SK-N-SH treated with all-trans-retinoic acid at 6 μM for 48 hours (cell line): ENCODE results near the gene ADAMTS2.

ENCODE experiments used
- ATAC-seq: fragments of 200-7000 bp; cut with Tn5 transposase; 3 replicates; pipeline ENCODE4 v1.9.1; 2020; ENCODE audit warnings: mild to moderate bottlenecking, moderate library complexity
- BACH2 ChIP-seq: fragments of 250-450 bp; sonication (Bioruptor Pico); IDR thresholded peaks from 2 replicates; pipeline ENCODE4 v1.9.0; 2021; ENCODE audit warnings: mild to moderate bottlenecking, borderline replicate concordance
- CSDC2 ChIP-seq: fragments of 250-450 bp; sonication (Bioruptor Pico); IDR thresholded peaks from 2 replicates; pipeline ENCODE4 v1.5.0; 2020; ENCODE audit warnings: mild to moderate bottlenecking, moderate library complexity
- ESRRG ChIP-seq: fragments of 250-450 bp; sonication (Bioruptor Pico); IDR thresholded peaks from 2 replicates; pipeline ENCODE4 v1.6.1; 2021; ENCODE audit warnings: mild to moderate bottlenecking
- GLIS3 ChIP-seq: fragments of 250-450 bp; sonication (Bioruptor Pico); IDR thresholded peaks from 2 replicates; pipeline ENCODE4 v1.5.0; 2020; ENCODE audit warnings: mild to moderate bottlenecking, moderate library complexity
- ISL1 ChIP-seq: fragments of 250-450 bp; sonication (Bioruptor Pico); IDR thresholded peaks from 2 replicates; pipeline ENCODE4 v2.1.2; 2022; ENCODE audit warnings: mild to moderate bottlenecking, moderate library complexity
- OSR1 ChIP-seq: fragments of 250-450 bp; sonication (Bioruptor Pico); IDR thresholded peaks from 2 replicates; pipeline ENCODE4 v1.8.0; 2022; ENCODE audit warnings: moderate library complexity, mild to moderate bottlenecking, inconsistent platforms
- PPARA ChIP-seq: fragments of 250-450 bp; sonication (Bioruptor Pico); IDR thresholded peaks from 2 replicates; pipeline ENCODE4 v1.5.0; 2020; ENCODE audit warnings: mild to moderate bottlenecking, borderline replicate concordance
- SNAI2 ChIP-seq: fragments of 250-450 bp; sonication (Bioruptor Pico); IDR thresholded peaks from 2 replicates; pipeline ENCODE4 v1.5.0; 2020; ENCODE audit warnings: mild to moderate bottlenecking, moderate library complexity
- TCF4 ChIP-seq: fragments of 250-450 bp; sonication (Bioruptor Pico); IDR thresholded peaks from 2 replicates; pipeline ENCODE4 v1.8.0; 2021; ENCODE audit warnings: mild to moderate bottlenecking, moderate library complexity, borderline replicate concordance
- TOX ChIP-seq: fragments of 250-450 bp; sonication (Bioruptor Pico); IDR thresholded peaks from 2 replicates; pipeline ENCODE4 v1.8.0; 2021; ENCODE audit warnings: mild to moderate bottlenecking, moderate library complexity, borderline replicate concordance
- ZC3H10 ChIP-seq: fragments of 250-450 bp; sonication (Bioruptor Pico); IDR thresholded peaks from 2 replicates; pipeline ENCODE4 v1.5.1; 2021; ENCODE audit warnings: mild to moderate bottlenecking, moderate library complexity
- ZFP3 ChIP-seq: fragments of 250-450 bp; sonication (Bioruptor Pico); IDR thresholded peaks from 2 replicates; pipeline ENCODE4 v1.5.0; 2020; ENCODE audit warnings: mild to moderate bottlenecking, moderate library complexity
- ZFP30 ChIP-seq: fragments of 450-650 bp; formaldehyde crosslinking; IDR thresholded peaks from 2 replicates; pipeline ENCODE4 v1.5.0; 2022; ENCODE audit warnings: mild to moderate bottlenecking, moderate library complexity
- ZNF8 ChIP-seq: fragments of 450-650 bp; formaldehyde crosslinking; IDR thresholded peaks from 2 replicates; pipeline ENCODE4 v1.5.0; 2020; ENCODE audit warnings: mild to moderate bottlenecking, moderate library complexity
- TF ChIP-seq, protein P1 (sequence below): fragments of 250-450 bp; sonication (Bioruptor Pico); IDR thresholded peaks from 2 replicates; pipeline ENCODE4 v1.5.1; 2021; ENCODE audit warnings: mild to moderate bottlenecking, moderate library complexity
- TF ChIP-seq, protein P2 (sequence below): fragments of 250-450 bp; sonication (Bioruptor Pico); IDR thresholded peaks from 2 replicates; pipeline ENCODE4 v1.5.0; 2020; ENCODE audit warnings: mild to moderate bottlenecking, moderate library complexity
- TF ChIP-seq, protein P3 (sequence below): fragments of 250-450 bp; sonication (Bioruptor Pico); IDR thresholded peaks from 2 replicates; pipeline ENCODE4 v1.8.0; 2021; ENCODE audit warnings: low read depth, mild to moderate bottlenecking, moderate library complexity, borderline replicate concordance
- TF ChIP-seq, protein P4 (sequence below): fragments of 250-450 bp; sonication (Bioruptor Pico); IDR thresholded peaks from 2 replicates; pipeline ENCODE4 v1.8.0; 2020; ENCODE audit warnings: mild to moderate bottlenecking, moderate library complexity, borderline replicate concordance

ADAMTS2 gene

DNA sequence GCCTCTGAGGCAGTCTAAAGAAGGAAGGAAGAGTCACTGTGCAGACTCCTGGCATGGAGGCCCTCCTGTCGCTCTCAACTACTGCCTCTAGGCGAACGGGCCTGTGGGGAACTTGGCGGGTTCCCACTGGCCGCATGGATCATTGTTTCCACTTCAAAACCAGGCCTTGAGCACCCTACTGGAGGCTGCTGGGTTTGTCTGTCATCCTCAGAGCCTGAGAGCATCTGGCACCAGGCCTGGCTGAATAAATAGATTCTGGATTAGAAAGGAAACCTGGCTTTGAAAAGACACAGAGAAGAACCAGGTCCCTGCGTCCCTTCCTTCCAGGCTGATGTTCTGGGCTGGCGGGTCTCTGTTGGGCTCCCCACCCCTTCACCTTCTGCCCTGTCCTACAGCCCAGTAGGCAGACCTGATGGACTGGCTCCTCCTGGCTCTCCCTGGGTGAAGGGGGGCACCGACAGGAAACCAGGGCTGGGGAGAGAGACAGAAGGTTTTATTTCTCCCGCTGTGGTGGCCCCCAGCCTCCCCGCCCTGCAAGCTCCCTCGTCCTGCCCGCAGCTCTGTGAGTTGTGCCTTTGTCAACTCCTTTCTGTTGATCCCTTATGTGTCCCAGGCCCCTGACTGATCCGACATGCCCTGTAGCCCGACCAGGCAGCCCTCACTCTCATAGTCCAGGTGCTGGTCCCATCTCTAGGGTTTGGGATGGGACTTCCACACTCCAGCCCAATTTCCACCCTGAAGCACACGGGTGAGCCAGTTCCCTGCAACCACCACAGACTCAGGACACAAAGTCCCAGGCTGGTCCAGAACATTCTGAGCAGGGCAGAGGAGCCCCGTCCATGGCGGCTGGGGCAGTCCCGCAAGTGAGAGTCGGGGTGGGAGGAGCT is 50.1 kb downstream of the ADAMTS2 start:
- TF ChIP-seq, protein P1, sequence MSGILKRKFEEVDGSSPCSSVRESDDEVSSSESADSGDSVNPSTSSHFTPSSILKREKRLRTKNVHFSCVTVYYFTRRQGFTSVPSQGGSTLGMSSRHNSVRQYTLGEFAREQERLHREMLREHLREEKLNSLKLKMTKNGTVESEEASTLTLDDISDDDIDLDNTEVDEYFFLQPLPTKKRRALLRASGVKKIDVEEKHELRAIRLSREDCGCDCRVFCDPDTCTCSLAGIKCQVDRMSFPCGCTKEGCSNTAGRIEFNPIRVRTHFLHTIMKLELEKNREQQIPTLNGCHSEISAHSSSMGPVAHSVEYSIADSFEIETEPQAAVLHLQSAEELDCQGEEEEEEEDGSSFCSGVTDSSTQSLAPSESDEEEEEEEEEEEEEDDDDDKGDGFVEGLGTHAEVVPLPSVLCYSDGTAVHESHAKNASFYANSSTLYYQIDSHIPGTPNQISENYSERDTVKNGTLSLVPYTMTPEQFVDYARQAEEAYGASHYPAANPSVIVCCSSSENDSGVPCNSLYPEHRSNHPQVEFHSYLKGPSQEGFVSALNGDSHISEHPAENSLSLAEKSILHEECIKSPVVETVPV (CRISPR knock-in tag), result no peak
- TF ChIP-seq GLIS3 (CRISPR knock-in tag) (no peak), ESRRG (CRISPR knock-in tag) (no peak)

DNA sequence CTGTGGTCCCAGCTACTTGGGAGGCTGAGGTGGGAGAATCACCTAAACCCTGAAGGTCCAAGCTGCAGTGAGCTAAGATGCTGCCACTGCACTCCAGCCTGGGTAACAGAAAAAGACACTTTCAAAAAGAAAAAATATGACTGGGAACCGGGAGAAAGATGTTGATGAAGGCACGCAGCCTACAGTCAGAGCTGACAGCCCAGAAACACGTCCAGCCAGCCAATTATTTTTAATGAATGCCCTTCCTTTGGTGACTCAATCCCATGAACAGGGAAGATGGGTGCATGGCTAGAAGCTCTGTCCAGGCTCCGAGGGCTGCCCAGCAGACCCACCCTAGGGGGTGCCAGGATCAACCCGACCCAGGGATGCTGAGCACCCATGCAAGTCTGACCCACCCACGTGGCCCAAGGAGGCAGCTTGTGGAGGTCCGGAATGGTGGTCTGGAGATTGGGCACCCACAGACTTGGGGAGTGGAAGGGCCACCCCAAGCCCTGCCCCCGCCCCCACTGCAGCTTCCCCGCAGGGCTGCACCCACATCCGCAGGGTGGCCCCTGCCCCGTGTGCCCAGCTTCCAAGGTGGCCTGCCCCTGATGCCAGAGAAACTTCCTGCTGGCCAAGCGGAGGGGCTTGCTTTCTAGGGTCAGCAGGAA is 51.0 kb downstream of the ADAMTS2 start:
- TF ChIP-seq, protein P1 (CRISPR knock-in tag), result no peak
- TF ChIP-seq TOX (CRISPR knock-in tag) (no peak), CSDC2 (CRISPR knock-in tag) (no peak), OSR1 (CRISPR knock-in tag) (no peak)
- TF ChIP-seq, protein P2, sequence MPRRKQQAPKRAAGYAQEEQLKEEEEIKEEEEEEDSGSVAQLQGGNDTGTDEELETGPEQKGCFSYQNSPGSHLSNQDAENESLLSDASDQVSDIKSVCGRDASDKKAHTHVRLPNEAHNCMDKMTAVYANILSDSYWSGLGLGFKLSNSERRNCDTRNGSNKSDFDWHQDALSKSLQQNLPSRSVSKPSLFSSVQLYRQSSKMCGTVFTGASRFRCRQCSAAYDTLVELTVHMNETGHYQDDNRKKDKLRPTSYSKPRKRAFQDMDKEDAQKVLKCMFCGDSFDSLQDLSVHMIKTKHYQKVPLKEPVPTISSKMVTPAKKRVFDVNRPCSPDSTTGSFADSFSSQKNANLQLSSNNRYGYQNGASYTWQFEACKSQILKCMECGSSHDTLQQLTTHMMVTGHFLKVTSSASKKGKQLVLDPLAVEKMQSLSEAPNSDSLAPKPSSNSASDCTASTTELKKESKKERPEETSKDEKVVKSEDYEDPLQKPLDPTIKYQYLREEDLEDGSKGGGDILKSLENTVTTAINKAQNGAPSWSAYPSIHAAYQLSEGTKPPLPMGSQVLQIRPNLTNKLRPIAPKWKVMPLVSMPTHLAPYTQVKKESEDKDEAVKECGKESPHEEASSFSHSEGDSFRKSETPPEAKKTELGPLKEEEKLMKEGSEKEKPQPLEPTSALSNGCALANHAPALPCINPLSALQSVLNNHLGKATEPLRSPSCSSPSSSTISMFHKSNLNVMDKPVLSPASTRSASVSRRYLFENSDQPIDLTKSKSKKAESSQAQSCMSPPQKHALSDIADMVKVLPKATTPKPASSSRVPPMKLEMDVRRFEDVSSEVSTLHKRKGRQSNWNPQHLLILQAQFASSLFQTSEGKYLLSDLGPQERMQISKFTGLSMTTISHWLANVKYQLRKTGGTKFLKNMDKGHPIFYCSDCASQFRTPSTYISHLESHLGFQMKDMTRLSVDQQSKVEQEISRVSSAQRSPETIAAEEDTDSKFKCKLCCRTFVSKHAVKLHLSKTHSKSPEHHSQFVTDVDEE (CRISPR knock-in tag), result no peak
- TF ChIP-seq, protein P3, sequence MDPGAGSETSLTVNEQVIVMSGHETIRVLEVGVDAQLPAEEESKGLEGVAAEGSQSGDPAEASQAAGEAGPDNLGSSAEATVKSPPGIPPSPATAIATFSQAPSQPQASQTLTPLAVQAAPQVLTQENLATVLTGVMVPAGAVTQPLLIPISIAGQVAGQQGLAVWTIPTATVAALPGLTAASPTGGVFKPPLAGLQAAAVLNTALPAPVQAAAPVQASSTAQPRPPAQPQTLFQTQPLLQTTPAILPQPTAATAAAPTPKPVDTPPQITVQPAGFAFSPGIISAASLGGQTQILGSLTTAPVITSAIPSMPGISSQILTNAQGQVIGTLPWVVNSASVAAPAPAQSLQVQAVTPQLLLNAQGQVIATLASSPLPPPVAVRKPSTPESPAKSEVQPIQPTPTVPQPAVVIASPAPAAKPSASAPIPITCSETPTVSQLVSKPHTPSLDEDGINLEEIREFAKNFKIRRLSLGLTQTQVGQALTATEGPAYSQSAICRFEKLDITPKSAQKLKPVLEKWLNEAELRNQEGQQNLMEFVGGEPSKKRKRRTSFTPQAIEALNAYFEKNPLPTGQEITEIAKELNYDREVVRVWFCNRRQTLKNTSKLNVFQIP (CRISPR knock-in tag), result no peak
- ATAC-seq, result no peak

More for the DNA sequence above, 50.1 kb downstream of the ADAMTS2 start:
- ATAC-seq, result no peak; the same call in 2 of the 3 replicates

DNA sequence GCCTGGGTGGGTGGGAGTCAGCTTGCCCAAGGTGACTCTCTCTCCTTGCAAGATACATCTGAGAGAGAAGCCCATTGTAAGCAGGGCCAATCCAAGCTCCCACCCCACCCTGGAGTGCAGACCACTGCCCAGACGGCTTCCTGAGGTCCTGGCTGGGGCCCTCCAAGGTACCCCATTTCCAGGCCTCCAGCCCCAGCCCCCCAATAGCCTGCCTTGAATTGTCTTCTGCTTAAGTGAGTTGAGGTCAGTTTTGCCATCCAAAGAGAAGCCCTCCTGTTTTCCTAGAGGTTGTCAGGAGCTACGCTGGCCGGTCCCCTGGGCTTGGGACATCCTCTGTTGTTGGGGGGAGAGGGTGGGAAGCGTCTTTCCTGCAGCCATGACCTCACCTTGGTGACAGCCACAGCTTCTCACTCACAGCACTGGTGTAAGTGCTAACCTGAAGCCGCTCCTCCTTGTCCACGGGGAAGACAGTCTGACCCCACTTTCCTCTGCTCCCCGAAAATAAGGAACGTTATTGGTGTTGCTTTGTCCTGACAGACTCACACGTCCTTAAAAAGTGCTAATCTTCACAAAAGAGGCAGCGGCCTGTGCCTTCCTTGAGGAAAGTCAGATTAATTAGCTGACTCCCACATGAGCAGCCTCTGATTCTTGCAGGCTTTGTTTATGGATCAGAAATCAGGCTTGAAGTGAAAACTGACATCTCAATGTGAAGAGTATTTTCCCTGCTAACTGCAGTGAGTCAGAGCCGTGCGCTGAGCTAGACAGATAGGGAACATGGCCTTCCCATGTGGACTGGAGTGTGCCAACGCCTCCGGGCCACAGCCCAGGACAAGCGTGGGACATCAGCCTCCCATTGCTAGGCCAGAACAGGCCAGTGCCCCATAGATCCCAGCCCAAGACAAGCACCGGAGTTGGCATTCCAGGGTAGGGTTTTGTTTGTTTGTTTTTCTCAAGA is 52.3 kb downstream of the ADAMTS2 start:
- TF ChIP-seq ZC3H10 (no peak), OSR1 (CRISPR knock-in tag) (no peak), ZFP3 (no peak), ZFP30 (no peak), TCF4 (CRISPR knock-in tag) (no peak), PPARA (CRISPR knock-in tag) (no peak), SNAI2 (no peak), ISL1 (no peak), TOX (CRISPR knock-in tag) (no peak), ZNF8 (CRISPR knock-in tag) (no peak), BACH2 (CRISPR knock-in tag) (no peak)
- TF ChIP-seq, protein P1 (CRISPR knock-in tag), result no peak
- TF ChIP-seq, protein P2 (CRISPR knock-in tag), result no peak
- TF ChIP-seq, protein P4, sequence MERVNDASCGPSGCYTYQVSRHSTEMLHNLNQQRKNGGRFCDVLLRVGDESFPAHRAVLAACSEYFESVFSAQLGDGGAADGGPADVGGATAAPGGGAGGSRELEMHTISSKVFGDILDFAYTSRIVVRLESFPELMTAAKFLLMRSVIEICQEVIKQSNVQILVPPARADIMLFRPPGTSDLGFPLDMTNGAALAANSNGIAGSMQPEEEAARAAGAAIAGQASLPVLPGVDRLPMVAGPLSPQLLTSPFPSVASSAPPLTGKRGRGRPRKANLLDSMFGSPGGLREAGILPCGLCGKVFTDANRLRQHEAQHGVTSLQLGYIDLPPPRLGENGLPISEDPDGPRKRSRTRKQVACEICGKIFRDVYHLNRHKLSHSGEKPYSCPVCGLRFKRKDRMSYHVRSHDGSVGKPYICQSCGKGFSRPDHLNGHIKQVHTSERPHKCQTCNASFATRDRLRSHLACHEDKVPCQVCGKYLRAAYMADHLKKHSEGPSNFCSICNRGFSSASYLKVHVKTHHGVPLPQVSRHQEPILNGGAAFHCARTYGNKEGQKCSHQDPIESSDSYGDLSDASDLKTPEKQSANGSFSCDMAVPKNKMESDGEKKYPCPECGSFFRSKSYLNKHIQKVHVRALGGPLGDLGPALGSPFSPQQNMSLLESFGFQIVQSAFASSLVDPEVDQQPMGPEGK (CRISPR knock-in tag), result no peak
- no peak for ATAC-seq
